HepG2 (cell line): Measurements from ENCODE around the gene CLK4. TPM values are rescaled to one million over a fixed set of nuclear protein-coding genes. Genes with fewer than 3 reads are reported as not detected.

Experiments
- polyA plus RNA-seq, 8 experiments: library from polyadenylated mRNA; depleted of rRNA in 3 of 8; stranded (reverse) in 7 of 8; unstranded in 1 of 8; fragments of >200 nt; fragmentation: Illumina TruSeq in 4 of 8; extraction: Trizol in 4 of 8; gene quantifications; 2 replicates each; pipeline versions ENCODE4 v1.2.1 to v1.2.3, GENCODE V29; 2011 to 2016; ENCODE audit warnings: low read depth in 4 of 8, missing spikeins in 1 of 8, mixed read lengths in 1 of 8; ENCODE audit not compliant: insufficient read depth in 1 of 8
- small RNA-seq, 3 experiments: library from RNA; depleted of rRNA; stranded (forward); fragments of <200 nt; gene quantifications; one replicate each; pipeline ENCODE3, GENCODE V24; 2012; ENCODE audit warnings: low read depth in 2 of 3, low replicate concordance in 1 of 3; ENCODE audit not compliant: insufficient read length in 3 of 3, insufficient read depth in 2 of 3
- total RNA-seq, 5 experiments: library from RNA; depleted of rRNA; stranded (reverse); fragments of >200 nt; fragmentation: Illumina TruSeq; extraction: Trizol; gene quantifications; 2 replicates each; pipeline ENCODE4 v1.2.3, GENCODE V29; 2016; ENCODE audit warnings: low read depth in 1 of 5

The CLK4 gene
- total and polyA plus RNA-seq, 2 of the 13 experiments (the other 11 are each of a cell fraction or from before 2014, with no cell fraction given), result 17.7 to 18.4 TPM

Small RNA genes within 50 kb of the gene (small RNA-seq; reads per million reads assigned to genes)
- gene RN7SKP70, result 0 reads per million in 3 experiments

Other genes with a start within 250 kb of the CLK4 start
- not detected in 2 replicates for gene COL23A1, start 36.7 kb downstream of the CLK4 start, total RNA-seq (2016; rRNA removed; fragmentation: Illumina TruSeq; extraction: Trizol)
- gene COL23A1, start 36.7 kb downstream of the CLK4 start, polyA plus RNA-seq (2011; rRNA removed), result not detected in 2 replicates
- 3.1 TPM in 2 replicates for gene ZNF354A, start 103.6 kb upstream of the CLK4 start, total RNA-seq (2016; rRNA removed; fragmentation: Illumina TruSeq; extraction: Trizol)
- gene ZNF354A, start 103.6 kb upstream of the CLK4 start, polyA plus RNA-seq (2011; rRNA removed), result 2.9 TPM in 2 replicates
- gene ZNF354B, start 232.9 kb upstream of the CLK4 start, total RNA-seq (2016; rRNA removed; fragmentation: Illumina TruSeq; extraction: Trizol), result 6.8 and 10.3 TPM in 2 replicates
- 7.8 and 8.0 TPM in 2 replicates for gene ZNF354B, start 232.9 kb upstream of the CLK4 start, polyA plus RNA-seq (2011; rRNA removed)